NB4 (cell line): ENCODE measurements around the gene HTR6.

Experiments used
- DNase-seq: peaks from one replicate; pipeline ENCODE4 v3.0.0; 2010; ENCODE audit warnings: low read depth
- H3K4me3 ChIP-seq: one replicate; pipeline ENCODE4 v1.5.1; 2011; ENCODE audit warnings: mild to moderate bottlenecking, low read depth, low read length, moderate library complexity
- CTCF ChIP-seq: IDR thresholded peaks from one replicate; pipeline ENCODE4 v1.5.1; 2012; ENCODE audit warnings: low read depth, low read length
- MAX ChIP-seq: IDR thresholded peaks from 2 replicates; pipeline ENCODE4 v1.6.1; 2011; ENCODE audit warnings: low read depth, low read length
- MYC ChIP-seq: IDR thresholded peaks from 2 replicates; pipeline ENCODE4 v1.6.1; 2011; ENCODE audit warnings: low read depth, low read length
- POLR2A ChIP-seq: IDR thresholded peaks from 2 replicates; pipeline ENCODE4 v1.6.1; 2011; ENCODE audit warnings: mild to moderate bottlenecking; ENCODE audit not compliant: insufficient read length; ENCODE audit errors: extremely low read depth

The HTR6 gene

GRCh38 chr1:19685994-19686393 is 21.3 kb downstream of the HTR6 start:
- H3K4me3 ChIP-seq, result no peak overlapping the region
- TF ChIP-seq MAX (no peak), CTCF (no peak), MYC (no peak), POLR2A (no peak)
- DNase-seq, result no peak

- TF ChIP-seq CTCF, result no peak
- TF ChIP-seq MYC, result no peak
- no peak for TF ChIP-seq MAX
- no peak for TF ChIP-seq POLR2A
Observed at GRCh38 chr1:19687414-19687813, 22.7 kb downstream of the HTR6 start.

GRCh38 chr1:19688041-19688842 is 23.6 kb downstream of the HTR6 start:
- no peak overlapping the region for H3K4me3 ChIP-seq
- no peak for DNase-seq
- no peak for TF ChIP-seq CTCF
- TF ChIP-seq MYC, result no peak
- no peak for TF ChIP-seq MAX
- no peak for TF ChIP-seq POLR2A

More at GRCh38 chr1:19687414-19687813, 22.7 kb downstream of the HTR6 start:
- H3K4me3 ChIP-seq, result no peak overlapping the region
- DNase-seq, result no peak

- no peak overlapping the region for H3K4me3 ChIP-seq
- no peak for TF ChIP-seq POLR2A
- TF ChIP-seq CTCF, result no peak
- TF ChIP-seq MYC, result no peak
- TF ChIP-seq MAX, result no peak
- no peak for DNase-seq
Observed at GRCh38 chr1:19689085-19689757, 24.5 kb downstream of the HTR6 start.

GRCh38 chr1:19689856-19690255 is 25.2 kb downstream of the HTR6 start:
- TF ChIP-seq MYC, result no peak
- no peak for TF ChIP-seq CTCF
- TF ChIP-seq POLR2A, result no peak
- no peak for TF ChIP-seq MAX
- peak; percentile 20 for DNase-seq
- no peak overlapping the region for H3K4me3 ChIP-seq
